GM12874 (cell line): ENCODE measurements around the gene NRG4.

Experiments
- CTCF ChIP-seq: IDR thresholded peaks from 2 replicates; pipeline ENCODE4 v1.5.1; 2011; ENCODE audit warnings: low read depth, mild to moderate bottlenecking, control low read depth, low read length, moderate library complexity; ENCODE audit not compliant: insufficient read depth

The NRG4 gene

GRCh38 chr15:75902129-75902557, 110.1 kb downstream of the NRG4 start:
- no peak for TF ChIP-seq CTCF

- TF ChIP-seq CTCF: no peak
Measured at GRCh38 chr15:75900577-75900976, 111.6 kb downstream of the NRG4 start.

GRCh38 chr15:75895731-75896130, 116.5 kb downstream of the NRG4 start:
- TF ChIP-seq CTCF: no peak

- no peak for TF ChIP-seq CTCF
Measured at GRCh38 chr15:75891895-75892294, 120.3 kb downstream of the NRG4 start.
